ENCODE measurements around the gene TIMMDC1.
"Not testable (repeated sequence)": the region's sequence is repeated elsewhere in the genome, so short reads cannot be mapped to it uniquely, and the experiment has no call there.

The TIMMDC1 gene

DNA sequence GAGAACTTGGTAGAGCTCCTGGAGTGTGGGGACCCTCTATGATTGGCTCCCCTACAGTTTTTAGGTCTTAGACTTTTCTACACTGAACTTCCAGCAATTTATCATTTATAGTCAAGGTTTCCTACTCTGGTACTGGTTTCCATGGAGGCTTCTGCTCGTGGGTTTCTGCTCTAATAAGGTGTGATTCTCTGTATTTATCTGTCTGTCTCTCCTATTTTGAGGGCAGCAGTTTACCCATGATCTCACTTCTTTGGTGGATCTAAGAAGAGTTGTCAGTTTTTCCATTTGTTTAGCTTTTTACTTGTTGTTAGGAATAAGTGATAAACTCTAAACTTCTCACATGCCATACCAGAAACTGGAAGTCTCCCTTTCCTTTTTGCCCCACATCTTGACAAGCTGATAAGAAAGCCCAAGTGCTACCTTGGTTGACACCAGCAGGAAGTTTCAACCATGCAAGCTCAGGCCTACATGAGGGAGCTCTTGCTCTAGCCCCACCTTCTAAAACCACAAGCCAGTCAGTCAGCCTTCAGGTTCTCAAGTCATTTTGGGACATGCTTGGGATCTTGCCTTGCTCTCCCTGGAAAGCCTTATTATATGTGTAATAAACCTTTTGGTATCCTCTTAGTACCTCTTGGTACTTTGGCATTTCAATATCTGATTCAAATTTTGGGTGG, 10.0 kb downstream of the TIMMDC1 start:
- no peak for DNase-seq (ENCODE audit: low read depth in 3 of 3, low spot score in 1 of 3)

DNA sequence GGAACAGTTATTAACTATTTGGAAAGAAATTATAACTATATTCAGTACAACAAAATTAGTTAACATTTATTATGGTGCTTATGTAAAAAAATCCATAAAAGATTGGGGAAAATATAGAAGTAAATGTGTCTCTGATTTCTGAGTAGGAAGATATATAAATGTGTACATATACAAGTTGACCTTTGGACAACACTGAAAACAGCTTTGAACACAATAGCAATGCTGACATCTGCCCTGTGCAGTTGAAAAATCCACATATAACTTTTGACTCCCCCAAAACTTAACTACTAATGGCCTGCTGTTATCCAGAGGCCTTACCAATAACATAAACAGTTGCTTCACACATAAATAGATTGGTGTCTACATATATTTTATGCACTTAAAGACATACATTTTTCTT, 12.3 kb downstream of the TIMMDC1 start:
- DNase-seq (ENCODE audit: low read depth in 3 of 3, low spot score in 1 of 3), result no peak

DNA sequence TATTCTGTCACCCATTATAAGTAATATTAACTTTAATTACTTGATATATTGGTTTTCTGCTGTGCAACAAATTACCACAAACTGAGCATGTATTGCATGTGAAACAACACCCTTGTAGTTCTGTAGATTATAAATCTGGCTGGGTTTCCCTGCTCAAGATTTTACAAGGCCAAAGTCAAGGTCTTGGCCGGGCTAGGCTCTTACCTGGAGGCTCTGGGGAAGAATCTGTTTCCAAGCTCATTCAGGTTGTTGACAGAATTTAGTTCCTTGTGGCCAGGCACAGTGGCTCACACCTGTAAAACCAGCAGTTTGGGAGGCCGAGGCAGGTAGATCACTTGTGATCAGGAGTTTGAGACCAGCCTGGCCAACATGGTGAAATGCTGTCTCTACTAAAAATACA, 16.3 kb downstream of the TIMMDC1 start:
- no peak for DNase-seq (ENCODE audit: low read depth in 3 of 3, low spot score in 1 of 3)

DNA sequence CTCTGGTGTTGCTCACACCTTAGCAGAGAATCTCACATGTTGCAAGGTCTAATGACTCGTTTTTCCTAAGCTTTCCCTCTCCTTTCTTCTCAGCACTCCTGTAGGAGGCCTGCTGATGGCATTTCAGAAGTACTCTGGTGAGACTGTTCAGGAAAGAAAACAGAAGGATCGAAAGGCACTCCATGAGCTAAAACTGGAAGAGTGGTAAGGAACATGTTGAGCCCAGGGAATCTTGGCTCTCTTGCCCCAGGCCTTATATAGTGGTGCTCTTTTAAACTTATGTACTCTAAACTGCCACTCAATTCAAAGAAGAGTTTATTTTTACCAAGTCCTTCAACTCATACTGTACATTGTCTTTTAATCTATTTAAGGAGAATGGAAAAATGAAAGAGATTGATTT, 18.8 kb downstream of the TIMMDC1 start:
- no peak for DNase-seq (ENCODE audit: low read depth in 3 of 3, low spot score in 1 of 3)

DNA sequence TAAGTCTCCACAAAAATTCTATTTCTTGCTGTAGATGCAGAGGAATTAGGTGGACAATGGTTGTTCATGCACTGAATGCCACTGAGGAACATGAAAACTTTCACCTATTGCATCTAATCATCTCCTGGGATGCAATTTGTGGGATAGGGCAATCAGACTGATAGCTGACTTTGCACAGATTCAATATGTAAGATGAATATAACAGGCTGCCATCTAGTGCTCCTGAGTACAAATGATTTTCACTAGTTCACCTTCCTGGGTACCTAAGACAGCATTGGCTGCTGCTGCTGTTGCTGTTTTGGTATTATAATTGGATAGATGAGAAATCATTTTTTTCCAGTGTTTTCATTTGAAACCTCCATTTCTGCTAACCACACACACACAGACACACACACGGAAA, 19.7 kb downstream of the TIMMDC1 start:
- no peak for DNase-seq (ENCODE audit: low read depth in 3 of 3, low spot score in 1 of 3)

DNA sequence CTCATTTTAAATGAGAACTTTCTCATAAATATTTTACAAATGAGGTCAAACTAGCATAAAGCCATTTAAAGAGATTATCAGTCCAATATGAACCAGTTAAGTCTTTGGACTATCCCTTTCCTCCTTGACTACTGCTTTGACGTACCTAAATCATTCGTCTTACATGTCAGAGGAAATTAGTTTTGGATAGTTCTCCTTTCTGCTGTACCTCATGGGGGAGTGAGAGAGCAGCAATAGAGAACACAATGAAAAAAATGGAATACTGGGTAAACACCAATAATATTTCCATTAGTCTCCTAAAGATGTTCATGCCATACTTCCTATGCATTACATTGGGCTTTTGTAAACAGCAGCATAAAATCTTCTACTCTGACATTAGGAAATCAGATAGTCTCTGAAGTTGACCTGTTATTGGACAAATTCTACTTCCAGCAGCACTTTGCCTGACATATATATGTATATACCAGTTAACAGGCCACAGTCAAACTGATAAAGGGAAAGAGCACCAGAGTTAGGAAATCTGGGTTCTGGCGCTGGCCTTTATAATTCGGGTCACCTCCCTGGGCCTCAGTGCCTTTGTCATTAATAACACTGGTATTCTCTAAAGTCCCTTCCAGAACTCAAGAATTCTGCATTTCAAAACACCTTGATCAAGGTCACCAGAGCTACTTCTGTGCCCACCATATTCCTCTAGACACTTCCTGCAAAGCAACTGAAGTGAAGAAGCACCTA, 26.8 kb downstream of the TIMMDC1 start:
- no peak for DNase-seq (ENCODE audit: low read depth in 3 of 3, low spot score in 1 of 3)

DNA sequence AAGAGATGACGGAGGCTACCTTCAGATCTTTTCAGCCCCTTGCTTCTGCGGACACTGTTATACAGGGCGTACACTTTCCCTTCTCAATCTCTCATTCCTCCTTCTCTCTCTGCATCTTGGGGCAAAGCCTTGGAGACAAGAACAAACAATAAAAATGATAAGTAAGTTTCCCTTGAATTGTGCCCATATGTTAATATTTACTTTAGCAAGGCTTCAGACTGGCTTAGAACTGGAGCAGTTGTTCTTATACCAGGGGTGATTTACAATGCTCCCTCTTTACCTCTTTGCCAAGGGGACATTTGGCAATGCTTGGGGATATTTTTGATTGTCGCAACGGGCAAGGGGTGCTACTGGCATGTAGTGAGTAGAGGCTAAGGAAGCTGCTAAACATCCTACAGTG, 29.4 kb downstream of the TIMMDC1 start:
- no peak for DNase-seq (ENCODE audit: low read depth in 3 of 3, low spot score in 1 of 3)

DNA sequence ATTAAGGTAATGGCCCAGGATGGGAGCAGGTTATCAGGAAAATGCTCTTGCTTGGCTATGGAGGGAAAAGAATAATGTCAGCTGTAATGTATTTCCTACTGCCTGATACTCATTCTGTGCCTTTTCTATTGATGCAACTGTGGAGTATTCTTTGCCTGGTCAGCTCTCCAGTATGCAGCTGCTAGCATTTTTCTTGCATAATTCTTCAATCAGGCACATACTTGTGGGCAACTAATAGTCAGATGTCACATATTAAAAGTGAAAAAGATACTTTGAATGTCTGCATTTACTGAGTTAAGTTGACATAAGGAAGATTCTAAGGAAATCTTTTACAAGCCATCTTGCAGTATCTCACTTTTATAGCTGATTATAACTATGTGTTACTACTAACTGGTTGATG, 31.5 kb downstream of the TIMMDC1 start:
- no peak for DNase-seq (ENCODE audit: low read depth in 3 of 3, low spot score in 1 of 3)

DNA sequence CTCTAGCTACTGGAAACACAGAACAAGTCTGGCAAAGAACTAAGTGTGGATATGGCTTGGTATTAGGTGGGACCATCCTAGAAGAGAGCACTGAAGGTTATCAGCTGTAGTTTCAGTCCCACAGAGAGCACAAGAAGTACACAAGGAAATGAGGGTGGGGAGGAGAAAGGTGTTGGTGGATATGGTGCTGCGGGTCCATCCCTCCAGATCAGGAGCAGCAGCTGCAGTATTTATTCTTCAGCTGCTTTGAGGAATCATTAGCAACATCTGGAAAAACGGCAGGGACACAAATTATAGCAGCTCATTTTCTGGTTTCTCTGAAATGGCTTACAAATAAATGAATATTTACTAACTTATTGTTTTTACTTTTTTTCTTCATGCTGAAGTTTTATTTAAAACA, 32.1 kb downstream of the TIMMDC1 start:
- no peak for DNase-seq (ENCODE audit: low read depth in 3 of 3, low spot score in 1 of 3)

DNA sequence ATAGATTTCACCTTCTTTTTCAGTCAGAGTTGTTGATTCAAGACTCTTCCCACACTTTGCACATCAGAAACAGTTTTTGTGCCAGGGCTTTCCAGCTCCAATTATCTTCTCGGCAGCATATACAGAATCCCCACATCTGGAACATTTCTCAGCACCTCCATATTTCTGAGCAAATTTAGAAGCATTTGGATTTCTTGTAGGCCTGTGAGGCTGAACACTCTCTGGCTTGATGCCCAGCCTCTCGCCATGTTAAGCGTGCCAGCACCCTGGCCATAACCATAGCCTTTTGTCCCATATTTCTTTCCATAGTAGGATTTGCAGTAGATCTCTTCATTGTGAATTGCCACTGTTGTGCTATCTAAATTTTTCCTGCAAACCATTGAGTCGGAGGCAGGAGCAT, 32.8 kb downstream of the TIMMDC1 start:
- DNase-seq (ENCODE audit: low read depth in 3 of 3, low spot score in 1 of 3), result no peak

DNA sequence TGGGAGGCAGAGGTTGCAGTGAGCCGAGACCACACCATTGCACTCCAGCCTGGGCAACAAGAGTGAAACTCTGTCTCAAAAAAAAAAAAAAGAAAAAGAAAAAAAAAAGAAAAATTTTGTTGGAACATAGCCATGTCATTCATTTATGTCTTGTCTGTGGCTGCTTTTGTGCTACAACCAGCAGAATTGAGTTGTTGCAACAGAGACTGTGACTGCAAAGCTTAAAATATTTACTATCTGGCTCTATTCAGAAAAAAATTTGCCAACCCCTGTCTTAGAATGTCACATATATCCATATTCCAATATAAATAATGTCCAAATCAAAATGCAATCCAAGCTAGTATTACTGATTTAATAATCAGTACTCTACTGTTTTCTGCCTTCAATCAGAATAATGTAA, 35.9 kb downstream of the TIMMDC1 start:
- DNase-seq (ENCODE audit: low read depth in 3 of 3, low spot score in 1 of 3), result no peak

DNA sequence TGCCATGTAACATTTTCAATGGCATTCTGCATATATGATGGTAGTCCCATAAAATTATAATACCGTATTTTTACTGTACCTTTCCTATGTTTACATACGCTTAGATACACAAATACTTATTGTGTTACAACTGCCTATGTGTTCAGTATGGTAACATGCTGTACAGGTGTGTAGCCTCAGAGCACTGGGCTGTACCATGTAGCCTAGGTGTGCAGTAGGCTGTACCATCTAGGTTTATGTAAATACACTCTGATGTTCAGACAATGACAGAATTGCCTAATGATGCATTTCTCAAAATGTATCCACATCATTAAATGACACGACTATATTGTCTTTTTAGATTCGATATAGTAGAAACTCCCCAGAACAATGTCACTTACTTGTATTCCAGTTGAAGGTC, 38.4 kb downstream of the TIMMDC1 start:
- DNase-seq (ENCODE audit: low read depth in 3 of 3, low spot score in 1 of 3), result no peak

DNA sequence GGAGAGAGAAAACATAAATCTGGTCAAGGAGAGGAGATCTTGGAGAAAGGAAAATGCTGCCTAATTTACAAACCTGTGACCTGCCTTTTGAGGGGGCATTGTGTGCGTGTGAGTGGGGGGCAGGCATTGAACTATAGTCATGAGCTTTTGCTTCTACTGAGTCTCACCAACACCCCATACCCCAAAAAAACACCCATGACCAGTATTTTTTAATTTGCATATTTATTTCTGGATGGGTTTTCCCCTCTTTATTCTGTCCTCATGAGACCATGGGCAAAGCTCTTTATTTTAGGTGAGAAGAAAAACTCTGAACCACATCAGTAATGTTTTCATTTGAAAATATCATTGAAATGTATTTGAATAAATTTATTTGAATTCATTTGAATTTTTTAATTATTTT, 40.4 kb downstream of the TIMMDC1 start:
- no peak for DNase-seq (ENCODE audit: low read depth in 3 of 3, low spot score in 1 of 3)

DNA sequence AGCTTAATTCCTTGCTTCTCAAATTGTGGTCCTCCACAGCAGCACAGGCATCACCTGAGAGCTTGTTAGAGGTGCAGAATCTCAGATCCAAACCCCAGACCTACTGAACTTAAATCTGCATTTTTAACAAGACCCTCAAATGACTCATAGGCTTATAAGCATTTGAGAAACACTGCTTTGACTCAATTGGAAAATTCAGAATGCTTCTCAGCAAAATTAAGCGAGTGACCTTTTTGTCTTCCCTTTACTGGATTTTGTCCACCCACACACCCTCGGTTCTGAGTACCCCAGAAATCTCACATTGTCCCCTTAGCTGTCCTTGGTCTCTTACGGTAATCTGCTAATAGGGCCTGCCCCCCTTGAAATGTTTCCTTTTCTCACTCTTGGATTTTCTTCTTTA, 43.2 kb downstream of the TIMMDC1 start:
- no peak for DNase-seq (ENCODE audit: low read depth in 3 of 3, low spot score in 1 of 3)

DNA sequence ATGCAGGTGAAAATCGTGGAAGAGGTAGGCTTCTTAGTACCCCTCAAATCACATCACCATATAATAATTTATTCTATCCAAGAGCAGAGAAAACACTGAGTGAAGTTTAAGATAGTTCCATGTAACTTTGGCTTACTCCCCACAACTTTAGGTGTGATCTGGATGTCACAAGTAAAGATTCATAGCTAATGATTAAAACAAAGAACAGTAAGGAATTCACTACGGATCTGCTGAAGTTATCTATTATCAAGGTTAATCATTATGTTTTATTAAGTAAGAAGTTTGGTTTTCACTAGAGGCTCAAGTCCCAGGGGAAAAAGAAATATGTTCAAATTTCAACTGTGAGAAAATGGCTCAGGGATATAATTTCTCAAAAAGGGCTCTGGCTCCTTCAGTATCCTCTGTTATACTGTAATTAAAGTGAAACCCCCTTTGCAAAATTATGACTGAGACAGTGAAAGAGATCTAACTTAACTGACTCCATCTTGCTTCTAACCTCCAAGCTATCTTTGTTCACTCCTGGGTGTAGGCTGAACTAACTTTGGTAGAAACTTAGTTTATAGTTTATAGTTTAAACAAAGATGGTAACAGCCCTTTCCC, 43.9 kb downstream of the TIMMDC1 start:
- no peak for DNase-seq (ENCODE audit: low read depth in 3 of 3, low spot score in 1 of 3)

DNA sequence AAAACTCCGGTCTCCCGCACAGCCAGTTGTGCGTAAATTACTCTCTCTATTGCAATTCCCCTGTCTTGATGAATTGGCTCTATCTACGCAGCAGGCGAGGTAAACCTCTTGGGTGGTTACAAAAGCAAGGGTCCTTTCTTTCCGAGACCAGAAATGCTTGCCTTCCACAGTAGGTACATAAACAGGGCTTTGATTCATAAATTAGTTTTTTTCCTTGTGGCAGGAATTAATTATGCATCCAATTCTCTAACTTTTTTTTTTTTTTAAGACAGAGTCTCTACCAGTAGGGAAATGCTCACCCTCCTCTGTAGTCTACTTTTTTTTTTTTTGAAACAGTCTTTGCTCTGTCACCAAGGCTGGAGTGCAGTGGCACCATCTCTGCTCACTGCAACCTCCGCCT, 44.8 kb downstream of the TIMMDC1 start:
- no peak for DNase-seq (ENCODE audit: low read depth in 3 of 3, low spot score in 1 of 3)

DNA sequence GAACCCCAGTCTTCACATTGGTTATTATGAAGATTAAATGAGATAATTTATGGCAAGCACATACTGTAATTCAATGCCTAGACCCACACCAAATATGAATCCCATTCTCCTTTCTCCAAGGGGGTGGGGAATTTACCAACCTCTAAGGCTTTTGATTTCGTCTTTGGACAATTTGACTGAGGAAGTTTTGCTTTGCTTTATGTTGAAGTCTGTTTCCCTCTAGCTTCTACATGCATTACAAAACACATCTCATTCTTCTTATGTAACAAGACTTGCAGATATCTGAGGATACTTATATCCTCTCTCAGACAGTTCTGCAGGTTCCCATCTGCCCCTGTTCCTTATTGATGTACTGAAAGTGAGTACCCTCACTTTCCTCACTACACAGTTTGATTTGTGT, 48.9 kb downstream of the TIMMDC1 start:
- DNase-seq (ENCODE audit: low read depth in 3 of 3, low spot score in 1 of 3), result no peak

DNA sequence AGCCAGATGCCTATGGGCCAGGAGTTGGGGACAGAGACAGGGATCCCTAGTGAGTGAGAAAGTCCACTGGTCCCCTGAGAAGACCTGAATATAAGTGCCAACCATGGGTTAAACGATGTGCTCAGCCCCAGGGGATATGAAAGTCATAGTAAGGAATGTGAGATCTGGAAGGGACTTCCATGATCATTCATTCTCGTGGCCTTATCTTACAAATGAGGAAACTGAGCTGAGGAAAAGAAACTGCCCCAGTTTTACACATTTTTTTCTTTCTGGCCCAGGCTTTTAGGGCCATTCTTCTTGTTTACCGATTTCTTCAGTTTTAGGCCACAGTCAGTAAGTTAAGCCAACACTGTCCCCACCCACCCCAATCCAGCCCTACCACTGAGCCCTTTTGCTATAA, 50.0 kb downstream of the TIMMDC1 start:
- DNase-seq (ENCODE audit: low read depth in 3 of 3, low spot score in 1 of 3), result no peak

DNA sequence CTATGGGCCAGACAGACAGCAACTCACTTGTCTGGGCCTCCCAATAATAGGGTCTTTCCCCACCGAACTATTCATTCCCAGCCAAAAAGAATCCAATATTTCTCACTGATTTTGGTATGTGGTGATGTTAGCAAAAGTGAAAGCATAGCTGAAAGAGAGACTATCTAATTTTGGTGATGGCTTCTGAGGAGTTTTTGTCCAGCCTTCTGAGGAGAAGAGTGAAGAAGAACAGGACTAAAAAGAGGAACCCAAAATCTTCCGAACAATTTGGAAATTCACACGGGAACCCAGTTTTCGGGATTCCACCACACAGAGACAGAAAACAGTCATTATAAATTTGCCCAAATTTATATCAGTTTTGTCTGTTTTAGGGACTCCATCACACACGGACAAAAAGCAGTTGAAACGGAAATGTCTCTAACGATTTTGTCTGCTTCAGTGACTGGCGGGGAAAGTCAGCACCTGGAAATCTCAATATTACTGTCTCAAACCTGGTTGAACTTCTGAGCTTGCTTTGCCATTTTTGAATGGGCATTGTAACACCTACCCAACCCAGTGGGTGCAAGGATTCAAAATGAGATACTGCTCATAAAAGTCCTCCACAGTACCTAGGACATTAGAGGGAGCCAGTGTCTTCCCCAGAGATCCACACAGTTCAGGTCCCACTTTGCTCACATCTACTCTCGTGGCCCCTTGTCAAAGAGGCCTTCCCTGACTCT, 52.0 kb downstream of the TIMMDC1 start:
- DNase-seq (ENCODE audit: low read depth in 3 of 3, low spot score in 1 of 3), result no peak

DNA sequence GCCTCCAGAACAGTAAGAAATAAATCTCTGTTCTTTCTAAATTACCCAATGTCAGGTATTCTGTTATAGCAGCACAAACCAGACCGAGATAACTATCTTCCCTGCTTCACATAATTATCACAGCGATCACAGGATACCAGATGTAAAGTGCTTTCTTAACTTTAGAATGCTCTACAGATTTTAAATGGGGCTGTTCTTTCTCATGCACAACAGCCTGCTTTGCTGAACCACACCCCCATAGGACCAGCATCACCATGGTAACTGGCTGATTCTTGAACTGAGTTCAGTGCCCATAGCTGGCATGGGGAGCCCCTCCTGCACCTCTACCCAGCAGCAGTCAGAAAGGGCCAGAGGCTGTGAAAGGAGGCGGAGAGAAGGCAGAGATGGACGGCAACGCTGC, 53.3 kb downstream of the TIMMDC1 start:
- DNase-seq (ENCODE audit: low read depth in 3 of 3, low spot score in 1 of 3), result no peak

DNA sequence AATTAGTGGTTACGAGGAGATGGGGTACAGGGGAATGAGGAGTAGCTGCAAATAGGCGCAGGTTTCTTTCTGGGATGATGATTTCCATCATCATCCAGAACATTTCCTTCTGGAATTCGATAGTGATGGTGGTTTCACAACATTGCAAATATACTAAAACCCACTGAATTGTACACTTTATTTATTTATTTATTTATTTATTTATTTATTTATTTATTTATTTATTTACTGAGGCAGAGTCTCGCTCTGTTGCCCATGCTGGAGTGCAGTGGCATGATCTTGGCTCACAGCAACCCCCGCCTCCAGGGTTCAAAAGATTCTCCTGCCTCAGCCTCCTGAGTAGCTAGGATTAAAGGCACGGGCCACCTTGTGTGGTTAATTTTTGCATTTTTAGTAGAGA, 54.6 kb downstream of the TIMMDC1 start:
- DNase-seq (ENCODE audit: low read depth in 3 of 3, low spot score in 1 of 3), result not testable (repeated sequence)

DNA sequence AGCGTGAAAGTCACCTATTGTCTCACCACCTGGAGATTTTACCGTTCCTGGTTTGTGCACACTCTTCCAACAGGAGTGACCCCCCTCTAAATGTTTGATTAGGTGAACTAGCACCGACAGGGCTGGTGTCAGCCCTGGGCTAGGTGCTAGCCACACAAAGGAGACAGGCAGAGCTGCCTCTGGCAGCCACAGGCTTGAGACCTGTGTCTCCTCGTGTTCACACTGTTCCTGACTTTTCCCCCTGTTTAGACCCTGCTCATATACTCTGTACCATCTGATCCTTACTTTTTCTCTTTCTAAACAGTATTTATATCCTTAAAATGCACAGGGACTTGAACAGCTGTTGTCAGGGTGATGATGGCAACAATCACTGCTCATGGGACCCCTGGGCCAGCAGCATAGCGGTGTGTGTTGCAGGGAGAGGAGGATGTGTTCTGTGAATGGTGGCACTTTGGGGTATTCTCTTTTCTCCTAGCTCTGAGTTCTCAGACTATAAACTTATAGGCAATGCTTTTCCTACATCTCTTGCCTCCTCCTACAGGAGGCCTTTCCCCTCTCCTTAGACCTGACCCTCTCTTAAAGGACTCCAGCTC, 55.6 kb downstream of the TIMMDC1 start:
- DNase-seq (ENCODE audit: low read depth in 3 of 3, low spot score in 1 of 3), result no peak
